ENCODE results near the gene SEC23A. TPM values are rescaled to one million over a fixed set of nuclear protein-coding genes. Genes with fewer than 3 reads are reported as not detected.
"Not testable (repeated sequence)": the region's sequence is repeated elsewhere in the genome, so short reads cannot be mapped to it uniquely, and the experiment has no call there.

SEC23A gene
- total RNA-seq, 1 donor from 2014 or later: 65.8 TPM

GRCh38 chr14:39033371-39033770 lies 69.7 kb downstream of the SEC23A start:
- intact Hi-C loops (cut with micrococcal nuclease): no loop called here
- H3K4me3 Mint-ChIP-seq: no peak overlapping the region
- H3K27me3 Mint-ChIP-seq: no peaks in the 10 kb centered on the region
- no peak overlapping the region for H3K27ac Mint-ChIP-seq
- no peaks in the 10 kb centered on the region for H3K9me3 Mint-ChIP-seq
- H3K4me1 Mint-ChIP-seq: peaks cover 8% of the 10 kb centered on the region
- peaks cover 36% of the 10 kb centered on the region for H3K36me3 Mint-ChIP-seq (ENCODE audit: low read depth)
- no peak for DNase-seq

GRCh38 chr14:39030209-39030608 lies 72.8 kb downstream of the SEC23A start:
- Mint-ChIP-seq H3K4me3 (no peak overlapping the region), H3K36me3 (ENCODE audit: low read depth) (peaks cover 31% of the 10 kb centered on the region), H3K9me3 (no peaks in the 10 kb centered on the region), H3K27me3 (no peaks in the 10 kb centered on the region), H3K27ac (no peak overlapping the region), H3K4me1 (peaks cover 10% of the 10 kb centered on the region)
- intact Hi-C loops (cut with micrococcal nuclease): no loop called here
- peak; percentile 48 for DNase-seq

GRCh38 chr14:39029789-39030188 lies 73.2 kb downstream of the SEC23A start:
- no peaks in the 10 kb centered on the region for H3K9me3 Mint-ChIP-seq
- intact Hi-C loops (cut with micrococcal nuclease): no loop called here
- no peaks in the 10 kb centered on the region for H3K27me3 Mint-ChIP-seq
- H3K36me3 Mint-ChIP-seq (ENCODE audit: low read depth): peaks cover 31% of the 10 kb centered on the region
- H3K27ac Mint-ChIP-seq: no peak overlapping the region
- no peak overlapping the region for H3K4me3 Mint-ChIP-seq
- H3K4me1 Mint-ChIP-seq: peaks cover 10% of the 10 kb centered on the region
- DNase-seq: peak; percentile 51

- no peak for DNase-seq
Measured at GRCh38 chr14:39028620-39029019, 74.4 kb downstream of the SEC23A start.

GRCh38 chr14:39025810-39026627 lies 77.0 kb downstream of the SEC23A start:
- no peak overlapping the region for H3K4me3 Mint-ChIP-seq
- H3K4me1 Mint-ChIP-seq: peaks cover 10% of the 10 kb centered on the region
- peak; percentile 47 for DNase-seq
- peaks cover 21% of the 10 kb centered on the region for H3K36me3 Mint-ChIP-seq (ENCODE audit: low read depth)
- H3K9me3 Mint-ChIP-seq: no peaks in the 10 kb centered on the region
- no peaks in the 10 kb centered on the region for H3K27me3 Mint-ChIP-seq
- intact Hi-C loops (cut with micrococcal nuclease): no loop called here
- H3K27ac Mint-ChIP-seq: no peak overlapping the region

More at GRCh38 chr14:39028620-39029019, 74.4 kb downstream of the SEC23A start:
- no peaks in the 10 kb centered on the region for H3K9me3 Mint-ChIP-seq
- H3K27me3 Mint-ChIP-seq: no peaks in the 10 kb centered on the region
- H3K4me1 Mint-ChIP-seq: peaks cover 10% of the 10 kb centered on the region
- intact Hi-C loops (cut with micrococcal nuclease): no loop called here
- no peak overlapping the region for H3K4me3 Mint-ChIP-seq
- H3K27ac Mint-ChIP-seq: no peak overlapping the region
- peaks cover 31% of the 10 kb centered on the region for H3K36me3 Mint-ChIP-seq (ENCODE audit: low read depth)

GRCh38 chr14:39025250-39025809 lies 77.7 kb downstream of the SEC23A start:
- no peaks in the 10 kb centered on the region for H3K27me3 Mint-ChIP-seq
- H3K4me1 Mint-ChIP-seq: peaks cover 5% of the 10 kb centered on the region
- no peaks in the 10 kb centered on the region for H3K9me3 Mint-ChIP-seq
- intact Hi-C loops (cut with micrococcal nuclease): no loop called here
- no peak overlapping the region for H3K4me3 Mint-ChIP-seq
- H3K36me3 Mint-ChIP-seq (ENCODE audit: low read depth): peaks cover 14% of the 10 kb centered on the region
- peak; percentile 49 for DNase-seq
- no peak overlapping the region for H3K27ac Mint-ChIP-seq

- peak; percentile 34 for DNase-seq
- Mint-ChIP-seq H3K4me1 (peaks cover 2% of the 10 kb centered on the region), H3K9me3 (no peaks in the 10 kb centered on the region), H3K27me3 (no peaks in the 10 kb centered on the region), H3K36me3 (ENCODE audit: low read depth) (peaks cover 4% of the 10 kb centered on the region), H3K27ac (no peak overlapping the region), H3K4me3 (no peak overlapping the region)
- intact Hi-C loops (cut with micrococcal nuclease): no loop called here
Measured at GRCh38 chr14:39023939-39024871, 78.8 kb downstream of the SEC23A start.

- DNase-seq: peak; percentile 52
- intact Hi-C loops (cut with micrococcal nuclease); H3K27me3 Mint-ChIP-seq; H3K4me3 Mint-ChIP-seq; H3K4me1 Mint-ChIP-seq; H3K27ac Mint-ChIP-seq; H3K36me3 Mint-ChIP-seq (ENCODE audit: low read depth); H3K9me3 Mint-ChIP-seq: not testable (repeated sequence)
Measured at GRCh38 chr14:39017096-39018016, 85.7 kb downstream of the SEC23A start.

- intact Hi-C loops (cut with micrococcal nuclease): no loop called here
- DNase-seq: no peak
- Mint-ChIP-seq H3K27ac (no peak overlapping the region), H3K27me3 (no peaks in the 10 kb centered on the region), H3K9me3 (no peaks in the 10 kb centered on the region), H3K4me3 (no peak overlapping the region), H3K4me1 (no peaks in the 10 kb centered on the region), H3K36me3 (ENCODE audit: low read depth) (no peaks in the 10 kb centered on the region)
Measured at GRCh38 chr14:39016733-39017095, 86.3 kb downstream of the SEC23A start.

GRCh38 chr14:39015964-39016577 lies 87.0 kb downstream of the SEC23A start:
- no peaks in the 10 kb centered on the region for H3K27me3 Mint-ChIP-seq
- no peak for DNase-seq
- no peak overlapping the region for H3K4me3 Mint-ChIP-seq
- H3K27ac Mint-ChIP-seq: no peak overlapping the region
- H3K9me3 Mint-ChIP-seq: no peaks in the 10 kb centered on the region
- H3K36me3 Mint-ChIP-seq (ENCODE audit: low read depth): no peaks in the 10 kb centered on the region
- intact Hi-C loops (cut with micrococcal nuclease): loop anchor here (1.0 kb wide), 1 partner anchor 294 kb away; no protein-coding TSS in a partner anchor
- no peaks in the 10 kb centered on the region for H3K4me1 Mint-ChIP-seq

- Mint-ChIP-seq H3K27me3 (no peaks in the 10 kb centered on the region), H3K4me3 (no peak overlapping the region), H3K9me3 (no peaks in the 10 kb centered on the region), H3K36me3 (ENCODE audit: low read depth) (no peaks in the 10 kb centered on the region), H3K4me1 (no peaks in the 10 kb centered on the region), H3K27ac (no peak overlapping the region)
- DNase-seq: peak; percentile 69
- intact Hi-C loops (cut with micrococcal nuclease): loop anchor here (1.0 kb wide), 1 partner anchor 293 kb away; no protein-coding TSS in a partner anchor
Measured at GRCh38 chr14:39015360-39015961, 87.6 kb downstream of the SEC23A start.

- no peaks in the 10 kb centered on the region for H3K9me3 Mint-ChIP-seq
Measured at GRCh38 chr14:39014460-39014859, 88.6 kb downstream of the SEC23A start.

More at GRCh38 chr14:39014460-39014859, 88.6 kb downstream of the SEC23A start:
- H3K27me3 Mint-ChIP-seq: no peaks in the 10 kb centered on the region
- DNase-seq: no peak
- no peaks in the 10 kb centered on the region for H3K4me1 Mint-ChIP-seq
- no peak overlapping the region for H3K27ac Mint-ChIP-seq
- no peak overlapping the region for H3K4me3 Mint-ChIP-seq
- H3K36me3 Mint-ChIP-seq (ENCODE audit: low read depth): no peaks in the 10 kb centered on the region
- intact Hi-C loops (cut with micrococcal nuclease): no loop called here
